Breast epithelium (tissue), 4 donors: ENCODE results near the gene CGRRF1. TPM values are rescaled to one million over a fixed set of nuclear protein-coding genes. Genes with fewer than 3 reads are reported as not detected.

ENCODE experiments used
- DNase-seq, 2 donors: peaks; one replicate each; pipeline ENCODE4 v3.0.0-alpha.2; 2019; ENCODE audit warnings: low spot score in 2 of 2
- H3K27ac ChIP-seq, 2 donors: fragments of 200-600 bp; sonication (generic) in 1 of 2; one replicate each; pipeline ENCODE4 v1.5.1; 2016 to 2019; ENCODE audit warnings: mild to moderate bottlenecking in 1 of 2
- H3K27me3 ChIP-seq, 2 donors: fragments of 200-600 bp; sonication (generic) in 1 of 2; one replicate each; pipeline versions ENCODE4 v1.5.1 to v1.6.0; 2017 to 2019; ENCODE audit warnings: control low read depth in 1 of 2, mild to moderate bottlenecking in 1 of 2
- H3K36me3 ChIP-seq: fragments of 200-600 bp; one replicate; pipeline ENCODE4 v1.5.1; 2019
- H3K4me1 ChIP-seq, 2 donors: fragments of 200-600 bp; sonication (generic); one replicate each; pipeline ENCODE4 v1.5.1; 2016 to 2019; ENCODE audit warnings: control low read depth in 1 of 2
- H3K4me3 ChIP-seq, 3 donors: fragments of 200-600 bp; sonication (generic); 1 replicate in 2 of 3; 2 replicates in 1 of 3; pipeline ENCODE4 v1.5.1; 2016 to 2019; ENCODE audit warnings: mild to moderate bottlenecking in 3 of 3, moderate library complexity in 2 of 3
- H3K9me3 ChIP-seq, 2 donors: fragments of 200-600 bp; sonication (generic) in 1 of 2; one replicate each; pipeline ENCODE4 v1.5.1; 2016 to 2019; ENCODE audit warnings: control low read depth in 1 of 2
- POLR2A ChIP-seq: fragments of 450-650 bp; IDR thresholded peaks from one replicate; pipeline ENCODE4 v1.6.1; 2016; ENCODE audit warnings: antibody characterized with exemption, mild to moderate bottlenecking, moderate library complexity
- POLR2AphosphoS5 ChIP-seq, 3 donors: sonication (generic); formaldehyde crosslinking; IDR thresholded peaks; one replicate each; pipeline ENCODE4 v1.6.1; 2017; ENCODE audit warnings: antibody characterized with exemption in 3 of 3
- intact Hi-C: fragments of 100-400 bp; cut with DNase I; formaldehyde crosslinking; loops from one replicate; pipeline ENCODE4 v1.15.1; 2023; ENCODE audit warnings: low total_unique reads
- total RNA-seq, 3 donors: library from RNA; depleted of rRNA; stranded (reverse); fragments of >200 nt; gene quantifications; one replicate each; pipeline ENCODE4 v1.1.0, GENCODE V29; 2016
- TF ChIP-seq, protein P1 (sequence below), 3 donors: fragments of 450-650 bp; IDR thresholded peaks; one replicate each; pipeline ENCODE4 v1.5.1; 2016 to 2017; ENCODE audit warnings: antibody characterized with exemption in 3 of 3, mild to moderate bottlenecking in 3 of 3, moderate library complexity in 3 of 3

CGRRF1 gene
- total RNA-seq, 3 donors from 2014 or later = 21.0 to 25.5 (median 23.6) TPM

GRCh38 chr14:54535646-54536045 lies 25.9 kb downstream of the CGRRF1 start:
- H3K27ac ChIP-seq = no peak overlapping the region
- no peak for DNase-seq
- intact Hi-C loops = no loop called here
- TF ChIP-seq, protein P1, sequence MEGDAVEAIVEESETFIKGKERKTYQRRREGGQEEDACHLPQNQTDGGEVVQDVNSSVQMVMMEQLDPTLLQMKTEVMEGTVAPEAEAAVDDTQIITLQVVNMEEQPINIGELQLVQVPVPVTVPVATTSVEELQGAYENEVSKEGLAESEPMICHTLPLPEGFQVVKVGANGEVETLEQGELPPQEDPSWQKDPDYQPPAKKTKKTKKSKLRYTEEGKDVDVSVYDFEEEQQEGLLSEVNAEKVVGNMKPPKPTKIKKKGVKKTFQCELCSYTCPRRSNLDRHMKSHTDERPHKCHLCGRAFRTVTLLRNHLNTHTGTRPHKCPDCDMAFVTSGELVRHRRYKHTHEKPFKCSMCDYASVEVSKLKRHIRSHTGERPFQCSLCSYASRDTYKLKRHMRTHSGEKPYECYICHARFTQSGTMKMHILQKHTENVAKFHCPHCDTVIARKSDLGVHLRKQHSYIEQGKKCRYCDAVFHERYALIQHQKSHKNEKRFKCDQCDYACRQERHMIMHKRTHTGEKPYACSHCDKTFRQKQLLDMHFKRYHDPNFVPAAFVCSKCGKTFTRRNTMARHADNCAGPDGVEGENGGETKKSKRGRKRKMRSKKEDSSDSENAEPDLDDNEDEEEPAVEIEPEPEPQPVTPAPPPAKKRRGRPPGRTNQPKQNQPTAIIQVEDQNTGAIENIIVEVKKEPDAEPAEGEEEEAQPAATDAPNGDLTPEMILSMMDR (IDR thresholded peaks at IDR 0.05) = no peak
- TF ChIP-seq POLR2AphosphoS5 (IDR thresholded peaks at IDR 0.05) (no peak), POLR2A (no peak)
- no peaks in the 10 kb centered on the region for H3K9me3 ChIP-seq
- H3K4me3 ChIP-seq = no peak overlapping the region
- no peaks in the 10 kb centered on the region for H3K4me1 ChIP-seq
- H3K27me3 ChIP-seq = no peaks in the 10 kb centered on the region
- H3K36me3 ChIP-seq = peaks cover 9% of the 10 kb centered on the region

DNA sequence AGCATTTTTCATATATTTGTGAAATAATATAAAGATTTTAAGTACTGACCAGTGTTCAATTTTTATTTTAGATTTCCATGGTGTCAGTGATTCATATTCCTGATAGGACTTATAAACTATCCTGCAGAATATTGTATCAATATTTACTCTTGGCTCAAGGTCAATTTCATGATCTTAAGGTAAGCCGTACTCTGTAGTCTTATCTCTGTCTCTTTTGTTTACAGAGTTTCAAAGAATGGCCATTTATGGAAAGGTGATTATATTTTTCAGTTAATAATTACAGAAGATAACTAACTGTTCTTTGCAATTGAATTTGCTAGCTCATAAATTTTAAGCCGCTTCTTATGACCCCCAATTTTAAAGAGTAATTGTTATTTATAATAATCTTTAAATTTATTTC lies 27.9 kb downstream of the CGRRF1 start:
- TF ChIP-seq POLR2AphosphoS5 (IDR thresholded peaks at IDR 0.05) (no peak), POLR2A (no peak)
- TF ChIP-seq, protein P1 (IDR thresholded peaks at IDR 0.05) = no peak
- DNase-seq = no peak
- Histone ChIP-seq H3K4me3 (no peak overlapping the region), H3K4me1 (no peaks in the 10 kb centered on the region), H3K27ac (no peak overlapping the region), H3K27me3 (no peaks in the 10 kb centered on the region), H3K9me3 (no peaks in the 10 kb centered on the region), H3K36me3 (peaks cover 9% of the 10 kb centered on the region)
- intact Hi-C loops = no loop called here

DNA sequence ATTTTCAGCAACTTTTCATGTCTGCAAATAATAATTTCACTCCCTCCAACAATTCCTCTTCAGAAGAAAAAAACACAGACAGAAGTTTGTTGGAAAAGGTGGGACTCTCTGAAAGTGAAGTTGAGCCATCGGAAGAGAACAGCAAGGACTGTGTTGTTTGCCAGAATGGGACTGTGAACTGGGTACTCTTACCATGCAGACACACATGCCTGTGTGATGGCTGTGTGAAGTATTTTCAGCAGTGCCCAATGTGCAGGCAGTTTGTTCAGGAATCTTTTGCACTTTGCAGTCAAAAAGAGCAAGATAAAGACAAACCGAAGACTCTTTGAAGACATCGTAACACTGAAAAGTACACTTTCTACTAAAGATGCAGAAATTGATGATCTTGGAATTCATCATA lies 28.3 kb downstream of the CGRRF1 start:
- DNase-seq = no peak
- no peaks in the 10 kb centered on the region for H3K9me3 ChIP-seq
- no peak overlapping the region for H3K27ac ChIP-seq
- H3K4me1 ChIP-seq = no peaks in the 10 kb centered on the region
- intact Hi-C loops = no loop called here
- H3K36me3 ChIP-seq = peaks cover 9% of the 10 kb centered on the region
- H3K4me3 ChIP-seq = no peak overlapping the region
- H3K27me3 ChIP-seq = no peaks in the 10 kb centered on the region
- TF ChIP-seq POLR2AphosphoS5 (IDR thresholded peaks at IDR 0.05) (no peak), POLR2A (no peak)
- TF ChIP-seq, protein P1 (IDR thresholded peaks at IDR 0.05) = no peak

DNA sequence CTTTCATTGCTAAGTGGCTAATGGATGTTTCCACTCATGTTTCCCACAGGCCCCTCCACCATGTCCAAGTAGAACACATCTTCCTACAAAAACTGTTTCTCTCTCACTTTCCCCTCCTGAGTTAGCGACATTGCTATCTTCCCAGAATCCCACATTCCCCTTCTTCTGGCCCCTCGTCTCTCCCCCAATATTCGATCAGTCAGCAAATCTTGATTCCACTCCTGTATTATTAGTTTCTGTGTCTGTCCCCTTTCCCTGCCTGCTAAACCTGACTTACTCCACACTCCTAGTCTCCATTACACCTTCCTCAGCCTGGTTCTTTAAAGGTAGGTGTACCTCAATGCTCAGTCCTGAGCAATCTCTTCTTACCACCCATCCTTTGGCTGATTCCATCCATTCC lies 37.9 kb downstream of the CGRRF1 start:
- no peak for TF ChIP-seq POLR2AphosphoS5 (IDR thresholded peaks at IDR 0.05)
- TF ChIP-seq, protein P1 (IDR thresholded peaks at IDR 0.05) = no peak
- no peak for TF ChIP-seq POLR2A
- Histone ChIP-seq H3K36me3 (no peaks in the 10 kb centered on the region), H3K27me3 (no peaks in the 10 kb centered on the region), H3K27ac (no peak overlapping the region), H3K4me3 (no peak overlapping the region), H3K9me3 (no peaks in the 10 kb centered on the region), H3K4me1 (no peaks in the 10 kb centered on the region)
- DNase-seq = no peak
- intact Hi-C loops = no loop called here

- no peak overlapping the region for H3K27ac ChIP-seq
- TF ChIP-seq, protein P1 (IDR thresholded peaks at IDR 0.05) = no peak
- TF ChIP-seq POLR2AphosphoS5 (IDR thresholded peaks at IDR 0.05) = no peak
- TF ChIP-seq POLR2A = no peak
- no peaks in the 10 kb centered on the region for H3K27me3 ChIP-seq
- H3K4me3 ChIP-seq = no peak overlapping the region
- no peaks in the 10 kb centered on the region for H3K9me3 ChIP-seq
- H3K36me3 ChIP-seq = no peaks in the 10 kb centered on the region
- DNase-seq = no peak
- no peaks in the 10 kb centered on the region for H3K4me1 ChIP-seq
- intact Hi-C loops = no loop called here
These were observed 38.8 kb downstream of the CGRRF1 start for GRCh38 chr14:54548491-54548890.
